ENCODE data around the gene TAF11L6.

DNA sequence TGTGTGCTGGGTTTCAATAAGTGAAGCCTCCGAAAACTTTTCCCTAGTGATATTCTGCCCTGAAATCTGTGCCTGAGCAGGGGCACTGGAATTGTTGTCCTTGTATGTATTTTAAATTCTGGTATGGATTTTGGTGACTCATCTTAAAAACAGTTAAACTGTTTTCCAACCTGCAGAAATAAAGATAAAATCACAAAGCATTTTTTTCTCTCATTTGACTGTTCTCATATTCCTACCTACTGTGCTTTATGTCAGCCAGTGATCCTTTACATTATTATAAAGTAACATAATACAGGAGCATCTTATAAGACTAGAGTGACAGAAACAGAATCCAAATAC, 41.3 kb upstream of the TAF11L6 start:
- TF ChIP-seq, protein P1, sequence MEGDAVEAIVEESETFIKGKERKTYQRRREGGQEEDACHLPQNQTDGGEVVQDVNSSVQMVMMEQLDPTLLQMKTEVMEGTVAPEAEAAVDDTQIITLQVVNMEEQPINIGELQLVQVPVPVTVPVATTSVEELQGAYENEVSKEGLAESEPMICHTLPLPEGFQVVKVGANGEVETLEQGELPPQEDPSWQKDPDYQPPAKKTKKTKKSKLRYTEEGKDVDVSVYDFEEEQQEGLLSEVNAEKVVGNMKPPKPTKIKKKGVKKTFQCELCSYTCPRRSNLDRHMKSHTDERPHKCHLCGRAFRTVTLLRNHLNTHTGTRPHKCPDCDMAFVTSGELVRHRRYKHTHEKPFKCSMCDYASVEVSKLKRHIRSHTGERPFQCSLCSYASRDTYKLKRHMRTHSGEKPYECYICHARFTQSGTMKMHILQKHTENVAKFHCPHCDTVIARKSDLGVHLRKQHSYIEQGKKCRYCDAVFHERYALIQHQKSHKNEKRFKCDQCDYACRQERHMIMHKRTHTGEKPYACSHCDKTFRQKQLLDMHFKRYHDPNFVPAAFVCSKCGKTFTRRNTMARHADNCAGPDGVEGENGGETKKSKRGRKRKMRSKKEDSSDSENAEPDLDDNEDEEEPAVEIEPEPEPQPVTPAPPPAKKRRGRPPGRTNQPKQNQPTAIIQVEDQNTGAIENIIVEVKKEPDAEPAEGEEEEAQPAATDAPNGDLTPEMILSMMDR (IDR thresholded peaks at IDR 0.05): no peak
- TF ChIP-seq POLR2A (IDR thresholded peaks at IDR 0.05): no peak
